Prostate gland (tissue), 2 donors: ENCODE data around the gene RCAN1. TPM values are rescaled to one million over a fixed set of nuclear protein-coding genes. Genes with fewer than 3 reads are reported as not detected.

ENCODE experiments used
- DNase-seq: peaks from one replicate; pipeline ENCODE4 v3.0.0-alpha.2; 2019; ENCODE audit warnings: low spot score
- H3K27ac ChIP-seq, 2 donors: fragments of 200-600 bp; sonication (generic); 2 replicates each; pipeline ENCODE4 v1.5.1; 2017 to 2019
- H3K27me3 ChIP-seq: fragments of 200-600 bp; sonication (generic); replicated peaks from 2 replicates; pipeline ENCODE4 v1.5.1; 2019; ENCODE audit not compliant: insufficient read depth
- H3K36me3 ChIP-seq, 2 donors: fragments of 200-600 bp; sonication (generic); 1 replicate in 1 of 2; 2 replicates in 1 of 2; pipeline versions ENCODE4 v1.5.1 to v1.8.1; 2017 to 2019
- H3K4me1 ChIP-seq: fragments of 200-600 bp; sonication (generic); replicated peaks from 2 replicates; pipeline ENCODE4 v1.5.1; 2019
- H3K4me3 ChIP-seq, 2 donors: fragments of 200-600 bp; sonication (generic); 2 replicates each; pipeline ENCODE4 v1.5.1; 2017 to 2019
- H3K9me3 ChIP-seq: fragments of 200-600 bp; sonication (generic); 2 replicates; pipeline ENCODE4 v1.5.1; 2017
- CTCF ChIP-seq, 4 experiments: fragments of 200-600 bp in 2 of 4; fragments of 450-650 bp in 2 of 4; sonication (generic) in 2 of 4; IDR thresholded peaks; 1 replicate in 3 of 4; 2 replicates in 1 of 4; pipeline ENCODE4 v1.5.1; 2016 to 2019; ENCODE audit warnings: antibody characterized with exemption in 4 of 4, mild to moderate bottlenecking in 2 of 4, moderate library complexity in 2 of 4
- POLR2A ChIP-seq: fragments of 450-650 bp; IDR thresholded peaks from one replicate; pipeline ENCODE4 v1.6.1; 2016; ENCODE audit warnings: antibody characterized with exemption, mild to moderate bottlenecking
- POLR2AphosphoS5 ChIP-seq: sonication (generic); formaldehyde crosslinking; IDR thresholded peaks from one replicate; pipeline ENCODE4 v1.6.1; 2017; ENCODE audit warnings: antibody characterized with exemption
- WGBS: methylation state at CpG from one replicate; pipeline ENCODE4 v1.1.5; 2018; 5-methylcytosine and 5-hydroxymethylcytosine counted together
- intact Hi-C: fragments of 100-400 bp; cut with DNase I; formaldehyde crosslinking; loops from one replicate; pipeline ENCODE4 v1.14.2; 2022
- total RNA-seq, 2 donors: library from RNA; depleted of rRNA; stranded (reverse); fragments of >200 nt; gene quantifications; one replicate each; pipeline ENCODE4 v1.1.0, GENCODE V29; 2016

The RCAN1 gene
- total RNA-seq, 2 donors from 2014 or later: 12.0 to 14.1 TPM

DNA sequence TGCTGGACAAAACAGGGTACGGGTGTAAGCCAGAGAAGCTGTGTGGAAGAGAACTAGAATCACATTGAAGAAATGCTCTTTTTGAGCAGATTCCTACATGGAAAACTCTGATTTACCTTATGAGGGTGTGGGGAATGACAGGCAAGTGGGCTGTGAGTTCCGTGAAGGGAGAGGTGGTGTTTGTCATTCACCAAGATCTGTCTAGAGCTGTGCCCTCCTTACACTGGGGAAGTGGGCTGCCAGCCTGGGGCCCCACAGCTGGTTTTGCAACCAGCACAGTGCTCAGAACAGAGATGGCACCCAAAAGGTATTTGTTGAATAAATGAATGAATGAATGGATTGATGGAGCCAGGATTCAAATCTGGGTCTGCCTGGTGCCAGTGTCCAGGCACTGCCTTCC is 10.4 kb downstream of the RCAN1 start:
- TF ChIP-seq CTCF (IDR thresholded peaks at IDR 0.05) (no peak), POLR2A (no peak), POLR2AphosphoS5 (no peak)
- no peak overlapping the region for H3K4me3 ChIP-seq
- H3K4me1 ChIP-seq: no peaks in the 10 kb centered on the region
- H3K36me3 ChIP-seq: no peaks in the 10 kb centered on the region
- no peaks in the 10 kb centered on the region for H3K9me3 ChIP-seq
- 100% methylated on average over 2 of the region's 2 CpGs for WGBS
- intact Hi-C loops: no loop called here
- no peak for DNase-seq
- H3K27ac ChIP-seq: no peak overlapping the region
- no peaks in the 10 kb centered on the region for H3K27me3 ChIP-seq

DNA sequence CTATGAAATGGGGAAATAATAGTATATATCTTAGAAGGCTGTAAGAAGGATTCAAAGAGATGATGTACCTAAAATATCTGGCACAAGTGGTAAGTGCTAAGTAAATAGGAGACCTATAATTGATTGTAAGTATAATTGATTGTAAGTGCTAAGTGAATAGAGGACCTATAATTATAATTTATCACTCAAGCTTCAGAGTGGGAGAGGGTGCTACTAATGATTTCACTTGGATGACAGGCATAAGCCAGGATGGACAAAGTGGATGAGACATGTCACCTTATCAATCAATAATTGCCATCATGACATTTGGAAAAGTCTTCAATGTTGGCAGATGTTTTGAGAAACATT is 11.2 kb downstream of the RCAN1 start:
- no peak for TF ChIP-seq POLR2A
- TF ChIP-seq CTCF (IDR thresholded peaks at IDR 0.05): no peak
- TF ChIP-seq POLR2AphosphoS5: no peak
- Histone ChIP-seq H3K27me3 (no peaks in the 10 kb centered on the region), H3K9me3 (no peaks in the 10 kb centered on the region), H3K36me3 (no peaks in the 10 kb centered on the region), H3K4me1 (no peaks in the 10 kb centered on the region), H3K27ac (no peak overlapping the region), H3K4me3 (no peak overlapping the region)
- intact Hi-C loops: no loop called here
- DNase-seq: no peak

DNA sequence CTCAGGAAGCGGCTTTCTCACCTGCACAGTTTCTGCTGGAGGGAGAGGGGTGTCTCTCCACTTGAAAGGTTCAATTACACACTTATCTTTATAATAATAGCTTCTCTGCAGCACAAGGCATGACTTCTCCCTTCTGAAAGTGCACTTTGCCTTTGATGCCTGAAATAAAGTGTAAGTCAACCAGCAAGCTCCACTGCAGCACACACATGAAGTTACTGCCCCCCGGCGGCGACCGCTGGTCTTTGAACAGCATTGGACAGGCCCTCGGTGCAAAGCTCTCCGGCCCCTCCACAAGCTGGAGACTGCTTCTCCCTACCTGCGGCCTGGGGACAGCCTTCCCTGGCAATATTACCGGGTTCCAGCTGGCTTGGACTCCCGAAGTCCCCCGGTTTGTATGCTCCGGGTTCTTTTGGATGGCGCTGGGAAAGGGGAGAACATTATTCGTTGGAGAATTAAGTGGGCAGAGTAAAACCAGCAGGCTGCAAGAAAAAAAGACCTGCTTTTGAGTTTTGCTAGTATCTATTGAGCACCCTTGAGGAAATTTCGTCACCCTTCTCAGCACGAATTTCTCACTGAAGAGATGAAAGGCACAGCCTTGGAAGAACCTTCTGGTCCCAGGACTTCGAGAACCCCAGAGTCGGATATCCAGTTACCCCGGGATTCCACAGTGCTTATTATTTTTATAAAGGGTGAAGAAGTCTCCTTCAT is 11.8 kb downstream of the RCAN1 start:
- intact Hi-C loops: no loop called here
- WGBS: 32% methylated on average over 19 of the region's 19 CpGs
- no peaks in the 10 kb centered on the region for H3K9me3 ChIP-seq
- TF ChIP-seq POLR2A (no peak), CTCF (IDR thresholded peaks at IDR 0.05) (peak in 3 of 4 experiments; percentile 46 to 77 (median 74))
- no peak overlapping the region for H3K4me3 ChIP-seq
- peak; percentile 69 for DNase-seq
- no peaks in the 10 kb centered on the region for H3K4me1 ChIP-seq
- no peaks in the 10 kb centered on the region for H3K27me3 ChIP-seq
- no peaks in the 10 kb centered on the region for H3K36me3 ChIP-seq
- H3K27ac ChIP-seq: no peak overlapping the region

GRCh38 chr21:34602061-34602460 is 12.9 kb downstream of the RCAN1 start:
- intact Hi-C loops: no loop called here
- H3K27ac ChIP-seq: no peak overlapping the region

More at GRCh38 chr21:34602061-34602460, 12.9 kb downstream of the RCAN1 start:
- WGBS: 76% methylated on average over 4 of the region's 4 CpGs
- no peak for TF ChIP-seq POLR2AphosphoS5
- no peak for TF ChIP-seq CTCF (IDR thresholded peaks at IDR 0.05)
- no peak for TF ChIP-seq POLR2A
- Histone ChIP-seq H3K27me3 (no peaks in the 10 kb centered on the region), H3K4me3 (no peak overlapping the region), H3K4me1 (no peaks in the 10 kb centered on the region), H3K9me3 (no peaks in the 10 kb centered on the region), H3K36me3 (no peaks in the 10 kb centered on the region)
- DNase-seq: no peak
